Prostate gland (tissue), 2 donors: ENCODE data around the gene ITGBL1. TPM values are rescaled to one million over a fixed set of nuclear protein-coding genes. Genes with fewer than 3 reads are reported as not detected.

Source experiments
- DNase-seq: peaks from one replicate; pipeline ENCODE4 v3.0.0-alpha.2; 2019; ENCODE audit warnings: low spot score
- H3K27ac ChIP-seq, 2 donors: fragments of 200-600 bp; sonication (generic); 2 replicates each; pipeline ENCODE4 v1.5.1; 2017 to 2019
- H3K27me3 ChIP-seq: fragments of 200-600 bp; sonication (generic); replicated peaks from 2 replicates; pipeline ENCODE4 v1.5.1; 2019; ENCODE audit not compliant: insufficient read depth
- H3K36me3 ChIP-seq, 2 donors: fragments of 200-600 bp; sonication (generic); 1 replicate in 1 of 2; 2 replicates in 1 of 2; pipeline versions ENCODE4 v1.5.1 to v1.8.1; 2017 to 2019
- H3K4me1 ChIP-seq: fragments of 200-600 bp; sonication (generic); replicated peaks from 2 replicates; pipeline ENCODE4 v1.5.1; 2019
- H3K4me3 ChIP-seq, 2 donors: fragments of 200-600 bp; sonication (generic); 2 replicates each; pipeline ENCODE4 v1.5.1; 2017 to 2019
- H3K9me3 ChIP-seq: fragments of 200-600 bp; sonication (generic); 2 replicates; pipeline ENCODE4 v1.5.1; 2017
- CTCF ChIP-seq, 4 experiments: fragments of 200-600 bp in 2 of 4; fragments of 450-650 bp in 2 of 4; sonication (generic) in 2 of 4; IDR thresholded peaks; 1 replicate in 3 of 4; 2 replicates in 1 of 4; pipeline ENCODE4 v1.5.1; 2016 to 2019; ENCODE audit warnings: antibody characterized with exemption in 4 of 4, mild to moderate bottlenecking in 2 of 4, moderate library complexity in 2 of 4
- POLR2A ChIP-seq: fragments of 450-650 bp; IDR thresholded peaks from one replicate; pipeline ENCODE4 v1.6.1; 2016; ENCODE audit warnings: antibody characterized with exemption, mild to moderate bottlenecking
- POLR2AphosphoS5 ChIP-seq: sonication (generic); formaldehyde crosslinking; IDR thresholded peaks from one replicate; pipeline ENCODE4 v1.6.1; 2017; ENCODE audit warnings: antibody characterized with exemption
- WGBS: methylation state at CpG from one replicate; pipeline ENCODE4 v1.1.5; 2018; 5-methylcytosine and 5-hydroxymethylcytosine counted together
- intact Hi-C: fragments of 100-400 bp; cut with DNase I; formaldehyde crosslinking; loops from one replicate; pipeline ENCODE4 v1.14.2; 2022
- total RNA-seq, 2 donors: library from RNA; depleted of rRNA; stranded (reverse); fragments of >200 nt; gene quantifications; one replicate each; pipeline ENCODE4 v1.1.0, GENCODE V29; 2016

The ITGBL1 gene
- total RNA-seq, 2 donors from 2014 or later = 0.09 to 9.0 TPM

- WGBS = 92% methylated on average over 3 of the region's 3 CpGs
- Histone ChIP-seq H3K4me1 (no peaks in the 10 kb centered on the region), H3K4me3 (no peak overlapping the region), H3K9me3 (no peaks in the 10 kb centered on the region), H3K36me3 (no peaks in the 10 kb centered on the region), H3K27ac (no peak overlapping the region), H3K27me3 (no peaks in the 10 kb centered on the region)
- no peak for DNase-seq
- intact Hi-C loops = no loop called here
- no peak for TF ChIP-seq POLR2A
- no peak for TF ChIP-seq POLR2AphosphoS5
- TF ChIP-seq CTCF (IDR thresholded peaks at IDR 0.05) = no peak
Observed at GRCh38 chr13:101556676-101557123, 104.2 kb downstream of the ITGBL1 start.

DNA sequence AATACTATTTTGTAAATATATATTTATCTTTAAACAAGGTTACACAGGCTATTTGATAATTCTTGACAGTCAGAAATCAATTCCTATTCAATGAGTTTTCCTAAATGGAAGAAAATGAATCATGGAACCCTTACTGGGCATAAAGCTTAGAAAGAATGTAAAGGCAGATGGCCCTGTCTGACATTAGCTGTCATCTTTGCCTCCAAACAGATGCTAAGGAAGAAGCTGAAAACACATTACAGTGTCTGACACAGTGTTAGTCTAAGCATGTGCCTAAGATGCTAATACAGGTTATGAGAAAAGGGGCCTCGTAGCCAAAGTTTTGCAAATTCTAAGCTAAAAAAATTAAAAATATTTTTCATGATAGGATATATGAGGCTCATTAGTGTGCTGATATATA lies 112.8 kb downstream of the ITGBL1 start:
- no peak overlapping the region for H3K27ac ChIP-seq
- H3K9me3 ChIP-seq = no peaks in the 10 kb centered on the region
- DNase-seq = no peak
- no peak overlapping the region for H3K4me3 ChIP-seq
- no peaks in the 10 kb centered on the region for H3K4me1 ChIP-seq
- H3K36me3 ChIP-seq = no peaks in the 10 kb centered on the region
- no peak for TF ChIP-seq CTCF (IDR thresholded peaks at IDR 0.05)
- TF ChIP-seq POLR2AphosphoS5 = no peak
- TF ChIP-seq POLR2A = no peak
- intact Hi-C loops = no loop called here
- 94% methylated on average over 1 of the region's 1 CpG for WGBS
- H3K27me3 ChIP-seq = no peaks in the 10 kb centered on the region

DNA sequence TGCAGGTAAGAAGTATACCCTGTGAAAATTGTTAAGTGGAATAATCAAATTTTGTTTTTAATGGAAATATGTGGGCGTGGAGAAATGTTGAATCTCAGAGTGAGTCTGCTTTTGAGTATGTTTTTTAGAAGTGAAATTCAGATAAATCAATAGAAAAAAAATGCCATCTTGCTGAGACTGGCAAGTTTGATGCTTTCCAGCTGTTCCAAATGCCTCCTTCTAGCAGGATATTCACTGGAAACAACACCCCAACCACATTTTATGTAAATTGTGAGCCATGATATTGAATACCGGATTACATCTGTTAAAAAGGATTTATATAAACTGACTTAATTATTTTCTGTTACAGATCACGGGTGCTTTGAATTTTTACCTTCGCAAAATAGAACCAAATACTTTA lies 115.4 kb downstream of the ITGBL1 start:
- Histone ChIP-seq H3K27me3 (no peaks in the 10 kb centered on the region), H3K4me1 (no peaks in the 10 kb centered on the region), H3K36me3 (no peaks in the 10 kb centered on the region), H3K4me3 (no peak overlapping the region), H3K9me3 (no peaks in the 10 kb centered on the region), H3K27ac (no peak overlapping the region)
- DNase-seq = no peak
- intact Hi-C loops = no loop called here
- WGBS = 78% methylated on average over 4 of the region's 4 CpGs
- TF ChIP-seq POLR2AphosphoS5 (no peak), POLR2A (no peak), CTCF (IDR thresholded peaks at IDR 0.05) (no peak)

DNA sequence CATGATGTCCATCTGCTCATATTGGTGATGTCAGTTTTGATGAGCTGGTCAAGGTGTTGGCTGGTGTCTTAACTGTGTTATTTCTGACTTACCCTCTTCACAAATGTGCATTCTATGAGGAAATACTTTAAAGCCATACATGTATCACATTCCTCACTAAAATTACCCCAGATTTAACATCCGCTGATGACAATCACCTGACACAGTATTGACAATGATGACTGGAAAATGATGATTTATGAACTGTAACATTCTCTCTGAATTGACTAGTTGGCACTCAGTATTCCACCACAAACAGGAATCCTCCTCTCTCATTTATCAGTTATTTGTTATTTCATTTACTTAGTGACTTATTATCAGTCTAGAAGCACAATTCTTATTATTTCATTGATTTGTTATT lies 117.3 kb downstream of the ITGBL1 start:
- 71% methylated on average over 1 of the region's 1 CpG for WGBS

More for the DNA sequence above, 117.3 kb downstream of the ITGBL1 start:
- intact Hi-C loops = no loop called here
- Histone ChIP-seq H3K4me1 (no peaks in the 10 kb centered on the region), H3K27ac (no peak overlapping the region), H3K4me3 (no peak overlapping the region), H3K36me3 (no peaks in the 10 kb centered on the region), H3K27me3 (no peaks in the 10 kb centered on the region), H3K9me3 (no peaks in the 10 kb centered on the region)
- DNase-seq = no peak
- TF ChIP-seq CTCF (IDR thresholded peaks at IDR 0.05) = no peak
- TF ChIP-seq POLR2A = no peak
- no peak for TF ChIP-seq POLR2AphosphoS5
